Inflammatory macrophage treated with lipopolysaccharide for 1 hour (primary cell): ENCODE results near the gene SASH1.

Source experiments
- DNase-seq, 2 donors: peaks; one replicate each; pipeline ENCODE4 v3.0.0-alpha.2; 2020 to 2022

The SASH1 gene

DNA sequence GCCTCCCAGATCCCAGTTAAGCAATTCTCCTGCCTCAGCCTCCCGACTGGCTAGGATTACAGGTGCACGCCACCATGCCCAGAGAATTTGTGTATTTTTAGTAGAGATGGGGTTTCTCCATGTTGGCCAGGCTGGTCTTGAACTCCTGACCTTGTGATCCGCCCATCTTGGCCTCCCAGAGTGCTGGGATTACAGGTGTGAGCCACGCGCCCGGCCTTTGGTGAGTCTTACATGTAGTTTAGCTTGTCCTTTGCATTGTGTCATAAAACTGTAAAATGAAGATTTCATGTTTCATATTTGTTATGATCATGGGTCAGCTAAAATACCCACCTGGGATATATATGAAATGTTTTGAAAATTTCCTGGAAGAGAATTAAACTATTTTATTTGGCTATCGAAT lies 183.5 kb downstream of the SASH1 start:
- DNase-seq = no peak

DNA sequence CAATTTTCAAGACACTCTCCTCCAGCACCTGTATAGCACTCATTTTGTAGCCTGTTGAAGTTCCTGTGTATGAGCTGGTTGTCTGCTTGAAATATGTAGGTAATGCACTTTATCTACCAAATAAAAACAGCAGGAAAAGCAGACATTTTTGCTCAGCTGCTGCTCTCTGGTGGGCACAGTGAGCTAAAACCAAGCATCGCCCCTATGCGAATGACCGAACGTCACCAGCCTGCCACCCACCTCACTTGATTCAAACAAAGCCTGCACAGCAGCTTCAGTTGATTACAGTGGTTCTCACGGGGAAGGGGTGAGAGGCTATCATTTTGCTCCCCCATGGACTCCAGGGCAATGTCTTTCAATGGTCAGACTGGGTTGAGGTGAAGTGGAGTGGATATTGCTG lies 185.7 kb downstream of the SASH1 start:
- DNase-seq = no peak

DNA sequence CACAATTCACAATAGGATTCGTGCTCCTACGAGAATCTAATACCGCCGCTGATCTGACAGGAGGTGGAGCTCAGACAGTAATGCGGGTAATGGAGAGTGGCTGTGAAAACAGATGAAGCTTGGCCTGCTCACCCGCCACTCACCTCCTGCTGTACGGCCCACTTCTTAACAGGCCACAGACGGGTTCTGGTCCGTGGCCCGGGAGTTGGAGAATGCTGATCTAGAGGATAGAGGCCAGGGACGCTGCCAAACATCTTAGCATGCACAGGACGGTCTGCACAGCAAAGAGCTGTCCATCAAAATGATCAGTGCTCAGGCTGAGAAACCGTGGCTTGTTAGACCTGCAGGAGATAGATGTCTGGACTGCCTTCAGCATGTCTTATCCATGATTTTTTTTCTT lies 186.4 kb downstream of the SASH1 start:
- no peak for DNase-seq

DNA sequence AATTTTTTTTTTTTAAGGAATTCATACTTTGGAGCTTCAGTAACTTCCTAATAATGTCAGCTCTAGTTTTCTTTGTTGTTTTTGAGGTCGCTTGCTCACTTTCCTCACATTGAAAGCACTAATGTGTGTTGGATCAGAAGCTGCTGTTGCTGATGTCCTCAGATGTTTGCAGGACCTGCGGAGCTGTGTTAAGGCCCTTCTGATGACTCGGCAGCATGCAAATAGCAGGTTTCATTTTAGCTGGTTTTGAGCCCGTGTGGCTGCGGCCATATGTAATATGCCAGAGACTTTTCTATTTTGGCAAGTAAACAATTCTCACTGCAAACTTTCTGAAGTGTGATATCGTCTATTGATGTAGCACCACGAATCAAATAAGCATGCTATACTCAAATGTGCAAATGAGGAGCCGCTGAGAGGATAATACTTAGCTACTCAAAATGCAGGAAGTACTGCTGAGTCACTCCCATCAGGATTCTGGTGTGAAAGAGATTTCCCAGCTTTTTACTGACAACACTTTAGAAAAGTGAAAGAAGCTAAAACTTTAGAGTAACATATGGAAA lies 187.8 kb downstream of the SASH1 start:
- DNase-seq = peak; percentile 43 to 47

DNA sequence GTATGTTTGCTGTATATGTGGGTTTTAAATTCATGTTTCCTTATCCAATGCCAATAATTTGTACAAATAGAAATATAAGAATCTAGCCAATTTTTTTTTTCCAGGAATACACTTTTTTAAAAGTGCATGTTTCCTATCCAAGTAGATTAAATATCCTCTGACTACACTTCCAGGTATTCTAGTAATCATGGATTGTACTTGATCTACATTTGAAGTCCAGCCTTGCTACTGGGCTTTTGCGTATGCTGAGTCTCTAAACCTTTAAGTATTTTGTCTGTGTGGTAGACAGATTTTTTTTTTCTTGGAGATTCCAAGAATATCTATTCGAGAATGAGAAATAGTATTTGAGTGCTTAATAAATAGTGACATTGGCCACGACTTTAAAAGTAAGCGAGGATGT lies 188.3 kb downstream of the SASH1 start:
- DNase-seq = no peak

DNA sequence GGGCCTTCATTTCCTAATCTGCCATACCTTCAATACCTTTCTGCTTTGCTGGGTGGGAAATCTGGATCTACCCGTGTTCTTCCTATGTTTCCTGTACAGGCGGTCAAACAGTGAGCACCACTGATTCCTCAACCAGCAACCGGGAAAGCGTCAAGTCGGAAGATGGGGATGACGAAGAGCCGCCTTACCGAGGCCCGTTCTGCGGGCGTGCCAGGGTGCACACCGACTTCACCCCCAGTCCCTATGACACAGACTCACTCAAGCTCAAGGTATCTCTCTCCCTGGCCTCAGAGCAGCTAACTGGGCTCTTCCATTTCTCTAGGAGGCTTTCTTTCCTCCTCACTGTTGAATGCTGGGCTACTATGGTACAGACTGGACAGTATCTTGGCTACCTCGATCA lies 190.1 kb downstream of the SASH1 start:
- DNase-seq = no peak

DNA sequence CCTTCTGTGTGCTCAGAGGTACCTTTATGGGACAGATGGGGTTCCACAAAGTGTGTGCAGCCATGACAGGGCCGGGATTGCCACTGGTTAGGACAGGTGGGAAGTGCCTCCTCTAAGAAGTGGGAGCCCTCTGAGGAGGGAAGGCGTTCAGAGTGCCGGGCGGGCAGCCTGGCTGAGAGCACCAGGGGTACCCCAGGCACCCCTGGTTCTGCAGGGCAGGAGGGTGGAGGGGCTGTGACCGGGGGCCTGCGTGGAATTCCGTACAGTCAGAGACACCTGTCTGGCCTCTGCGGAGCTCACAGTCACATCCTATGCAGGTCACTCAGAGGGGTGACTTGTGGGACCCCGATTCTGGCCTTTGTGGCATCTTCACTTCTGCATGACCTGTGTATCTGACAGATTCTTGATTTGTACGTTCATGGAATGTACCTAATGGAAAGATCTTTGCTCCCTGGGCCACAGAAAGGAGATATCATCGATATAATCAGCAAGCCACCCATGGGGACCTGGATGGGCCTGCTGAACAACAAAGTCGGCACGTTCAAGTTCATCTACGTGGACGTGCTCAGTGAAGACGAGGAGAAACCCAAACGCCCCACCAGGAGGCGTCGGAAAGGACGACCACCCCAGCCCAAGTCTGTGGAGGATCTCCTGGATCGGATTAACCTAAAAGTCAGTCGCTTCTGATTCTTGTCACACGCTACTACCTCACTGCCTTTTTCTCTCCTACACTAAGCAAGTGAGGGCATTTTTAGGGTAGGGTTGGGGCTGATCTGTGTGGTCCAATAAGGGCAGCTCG lies 190.9 kb downstream of the SASH1 start:
- DNase-seq = no peak

DNA sequence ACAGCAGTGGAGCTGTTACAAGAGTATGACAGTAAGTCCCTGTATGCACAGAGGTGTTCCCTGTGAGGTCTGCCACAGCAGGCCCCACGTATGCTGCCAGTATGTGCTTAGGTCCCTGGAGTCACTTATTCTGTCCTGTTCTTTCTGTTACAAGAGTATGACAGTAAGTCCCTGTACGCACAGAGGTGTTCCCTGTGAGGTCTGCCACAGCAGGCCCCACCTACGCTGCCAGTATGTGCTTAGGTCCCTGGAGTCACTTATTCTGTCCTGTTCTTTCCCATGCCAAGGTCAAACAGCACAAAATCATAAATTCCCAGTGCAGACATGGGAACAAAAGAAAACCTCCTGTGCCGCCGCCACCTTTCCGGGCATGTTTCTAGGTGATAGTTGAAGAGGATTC lies 192.2 kb downstream of the SASH1 start:
- DNase-seq = no peak

DNA sequence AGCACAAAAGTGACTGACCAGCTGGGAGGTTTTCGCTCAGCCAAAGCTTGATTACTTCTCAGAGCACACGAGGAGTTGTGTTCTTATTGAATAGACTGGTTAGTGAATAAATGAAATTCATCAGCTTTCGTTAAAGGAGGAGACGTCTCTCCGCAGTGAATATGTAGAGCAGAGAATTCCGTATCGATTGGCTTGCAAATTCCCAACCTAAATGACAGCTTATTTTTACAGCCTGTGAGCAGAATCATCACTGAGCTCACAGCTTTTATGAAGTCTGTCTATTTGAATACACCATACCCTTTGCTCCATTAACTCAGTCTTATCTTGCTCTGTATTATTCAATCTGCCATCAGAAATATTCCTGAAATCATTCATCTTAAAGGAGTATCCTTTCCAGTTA lies 192.7 kb downstream of the SASH1 start:
- DNase-seq = no peak

DNA sequence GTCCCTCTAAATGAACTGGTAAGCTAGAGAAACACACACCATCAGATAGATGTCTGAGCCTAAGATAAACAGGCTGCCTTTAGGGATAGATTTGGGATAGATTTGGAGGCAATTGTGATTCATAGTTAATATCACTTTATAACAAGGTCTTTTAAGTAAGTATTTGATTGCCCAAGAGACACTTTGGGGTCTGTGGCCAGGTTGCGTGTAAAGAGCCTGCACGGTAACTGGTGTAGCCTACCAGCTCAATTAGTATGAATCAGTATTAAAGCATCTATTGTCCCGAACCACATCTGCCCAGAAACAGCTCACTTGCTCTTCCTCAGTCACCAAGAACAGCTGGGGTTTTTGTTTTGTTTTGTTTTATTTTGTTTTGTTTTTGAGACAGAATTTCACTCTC lies 193.3 kb downstream of the SASH1 start:
- DNase-seq = no peak

DNA sequence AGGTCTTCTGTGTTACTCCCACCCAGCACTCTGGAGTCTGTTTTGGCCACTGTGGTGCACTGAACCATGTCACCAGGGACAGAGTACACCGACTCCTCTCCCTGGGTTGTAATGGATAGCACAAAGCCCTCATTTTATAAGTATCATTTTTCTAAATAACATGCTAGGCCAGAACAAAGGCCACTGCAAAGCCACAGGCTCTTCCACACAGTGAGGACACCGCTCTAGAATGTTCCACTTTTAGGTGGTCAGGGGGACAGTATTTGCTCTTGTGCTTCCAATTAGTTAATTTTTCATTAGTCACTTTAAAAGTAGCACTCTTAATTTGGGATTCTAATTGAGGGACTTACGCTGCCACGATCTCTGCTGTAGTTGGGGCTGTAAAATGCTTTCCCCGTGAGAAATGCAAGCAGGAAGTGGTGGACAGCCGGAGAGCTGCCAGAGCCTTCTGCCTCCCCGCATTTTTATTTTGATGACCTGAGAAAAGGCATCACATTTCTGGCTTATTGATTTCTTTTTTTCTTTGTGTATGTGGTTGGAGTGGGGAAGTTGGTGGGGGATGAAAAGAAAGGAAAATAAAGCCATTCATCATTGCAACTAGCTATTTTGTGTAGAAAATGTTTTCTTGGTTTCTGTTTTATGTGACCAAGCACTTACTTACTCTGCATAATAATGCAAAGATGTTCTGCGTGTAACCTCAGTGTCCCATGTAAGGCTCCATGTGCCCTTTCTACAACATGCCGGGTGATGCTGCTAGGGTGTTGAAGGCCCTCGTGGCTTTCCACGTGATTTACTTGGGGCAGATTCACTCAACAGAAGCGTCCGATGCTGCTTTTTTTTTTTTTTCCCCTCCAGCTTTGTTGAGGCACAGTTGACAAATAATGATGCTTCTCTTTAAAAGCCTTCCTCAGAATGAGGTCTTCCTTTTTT lies 195.9 kb downstream of the SASH1 start:
- no peak for DNase-seq

DNA sequence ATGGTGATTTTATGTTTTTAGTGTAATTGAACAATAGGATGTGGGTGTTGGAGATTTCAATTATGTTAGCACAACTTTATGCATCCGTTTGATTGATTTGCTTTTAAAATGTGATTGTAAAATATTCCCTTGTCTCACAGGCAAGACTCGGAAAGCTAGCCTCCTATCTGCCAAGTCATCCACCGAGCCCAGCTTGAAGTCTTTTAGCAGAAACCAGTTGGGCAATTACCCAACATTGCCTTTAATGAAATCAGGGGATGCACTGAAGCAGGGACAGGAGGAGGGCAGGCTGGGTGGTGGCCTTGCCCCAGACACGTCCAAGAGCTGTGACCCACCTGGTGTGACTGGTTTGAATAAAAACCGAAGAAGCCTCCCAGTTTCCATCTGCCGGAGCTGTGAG lies 200.9 kb downstream of the SASH1 start:
- DNase-seq = no peak

DNA sequence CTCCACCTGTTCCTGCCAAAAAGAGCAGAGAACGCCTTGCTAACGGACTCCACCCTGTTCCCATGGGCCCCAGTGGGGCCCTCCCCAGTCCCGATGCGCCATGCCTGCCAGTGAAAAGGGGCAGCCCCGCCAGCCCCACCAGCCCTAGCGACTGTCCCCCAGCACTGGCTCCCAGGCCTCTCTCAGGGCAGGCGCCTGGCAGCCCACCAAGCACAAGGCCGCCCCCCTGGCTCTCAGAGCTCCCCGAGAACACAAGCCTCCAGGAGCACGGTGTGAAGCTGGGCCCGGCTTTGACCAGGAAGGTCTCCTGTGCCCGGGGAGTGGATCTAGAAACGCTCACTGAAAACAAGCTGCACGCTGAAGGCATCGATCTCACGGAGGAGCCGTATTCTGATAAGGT lies 201.8 kb downstream of the SASH1 start:
- no peak for DNase-seq

DNA sequence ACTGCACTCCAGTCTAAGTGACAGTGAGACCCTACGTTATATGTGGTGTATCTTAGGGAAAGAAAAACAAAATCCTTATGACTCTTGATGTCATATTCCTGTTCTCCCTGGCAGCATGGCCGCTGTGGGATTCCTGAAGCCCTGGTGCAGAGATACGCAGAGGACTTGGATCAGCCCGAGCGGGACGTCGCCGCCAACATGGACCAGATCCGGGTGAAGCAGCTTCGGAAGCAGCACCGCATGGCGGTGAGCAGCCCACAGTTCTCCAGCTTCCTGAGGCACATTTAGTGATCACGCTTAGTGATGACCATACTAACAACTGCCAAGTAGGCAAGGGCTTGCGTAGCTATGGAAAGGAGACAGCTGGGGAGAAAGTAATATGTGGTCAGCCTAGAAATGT lies 203.3 kb downstream of the SASH1 start:
- no peak for DNase-seq

DNA sequence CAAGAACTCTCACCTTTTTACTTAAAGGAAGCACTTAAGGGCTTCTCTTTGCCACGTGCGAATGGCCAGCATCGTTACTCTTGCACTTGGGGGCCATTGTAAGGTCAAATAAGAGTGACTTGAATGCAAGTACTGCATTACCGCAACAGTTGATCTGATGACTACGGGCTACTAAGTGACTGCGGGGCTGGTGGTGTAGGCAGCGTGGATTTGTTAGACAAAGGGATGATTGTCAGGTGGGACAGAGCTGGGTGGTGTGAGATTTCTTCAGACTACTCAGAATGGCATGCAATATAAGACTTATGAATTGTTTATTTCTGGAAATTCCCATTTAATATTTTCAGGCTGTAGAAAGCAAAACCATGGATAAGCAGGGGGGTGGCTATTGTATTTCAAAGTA lies 204.5 kb downstream of the SASH1 start:
- no peak for DNase-seq

DNA sequence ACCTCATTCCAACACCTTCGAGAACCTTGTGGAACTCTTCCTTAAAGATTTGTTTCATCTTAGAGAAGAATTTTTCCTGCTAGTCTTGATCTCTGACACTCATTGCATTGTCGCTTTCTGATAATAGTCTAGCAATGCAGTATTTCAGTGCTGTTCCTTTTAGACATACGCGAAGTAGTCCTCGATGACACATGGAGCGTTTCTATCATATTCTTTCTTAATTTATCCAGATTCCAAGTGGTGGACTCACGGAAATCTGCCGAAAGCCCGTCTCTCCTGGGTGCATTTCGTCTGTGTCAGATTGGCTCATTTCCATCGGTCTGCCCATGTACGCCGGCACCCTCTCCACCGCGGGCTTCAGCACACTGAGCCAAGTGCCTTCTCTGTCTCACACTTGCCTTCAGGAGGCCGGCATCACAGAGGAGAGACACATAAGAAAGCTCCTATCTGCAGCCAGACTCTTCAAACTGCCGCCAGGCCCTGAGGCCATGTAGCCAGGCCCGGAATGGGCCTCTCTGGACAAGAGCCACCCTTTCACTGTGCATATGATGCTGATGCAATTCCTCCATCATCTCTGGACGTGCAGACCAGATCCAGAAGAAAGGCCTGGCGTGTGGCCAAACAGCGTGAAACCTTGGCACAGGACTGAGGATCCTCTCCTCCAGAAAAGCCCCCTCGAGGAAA lies 205.6 kb downstream of the SASH1 start:
- DNase-seq = no peak

DNA sequence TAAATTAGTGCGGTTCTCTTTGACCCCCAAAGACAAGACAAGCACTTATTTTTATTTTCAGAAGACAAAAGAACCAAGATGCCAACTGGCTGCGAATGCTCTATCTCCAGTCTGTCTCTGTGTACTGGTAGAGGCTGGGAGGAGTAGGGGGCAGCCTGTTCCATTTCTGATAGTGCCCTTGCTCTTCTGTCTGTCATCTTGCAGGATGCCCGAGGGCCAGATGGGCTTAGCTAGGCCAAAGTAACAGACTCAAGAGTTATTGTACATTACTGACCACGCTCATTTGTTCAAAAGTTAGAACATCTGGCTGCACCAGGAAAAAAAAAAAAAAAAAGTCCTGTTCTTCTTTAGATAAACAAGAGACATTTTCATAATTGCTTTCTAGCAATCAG lies 206.1 kb downstream of the SASH1 start:
- no peak for DNase-seq

DNA sequence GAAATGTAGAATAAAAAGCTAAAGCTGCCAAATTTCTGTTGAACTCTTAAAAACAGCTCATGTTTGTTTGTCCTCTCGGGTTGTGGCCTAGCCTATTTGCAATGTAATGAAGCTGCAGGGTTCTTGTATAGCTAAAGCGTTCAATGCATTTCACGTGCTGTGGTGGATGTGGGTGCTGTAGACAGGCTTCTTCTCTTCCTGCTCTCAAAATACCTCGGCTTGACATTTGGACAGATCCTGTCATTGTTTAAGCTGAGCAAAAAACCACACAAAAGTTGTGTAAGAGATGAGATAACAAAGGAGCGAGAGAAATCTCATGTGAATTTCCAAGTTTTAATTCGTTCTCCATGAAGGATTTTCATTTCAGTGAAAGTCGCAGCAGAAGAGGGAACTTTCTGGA lies 207.9 kb downstream of the SASH1 start:
- DNase-seq = peak in 1 of 2 donors; percentile 15

DNA sequence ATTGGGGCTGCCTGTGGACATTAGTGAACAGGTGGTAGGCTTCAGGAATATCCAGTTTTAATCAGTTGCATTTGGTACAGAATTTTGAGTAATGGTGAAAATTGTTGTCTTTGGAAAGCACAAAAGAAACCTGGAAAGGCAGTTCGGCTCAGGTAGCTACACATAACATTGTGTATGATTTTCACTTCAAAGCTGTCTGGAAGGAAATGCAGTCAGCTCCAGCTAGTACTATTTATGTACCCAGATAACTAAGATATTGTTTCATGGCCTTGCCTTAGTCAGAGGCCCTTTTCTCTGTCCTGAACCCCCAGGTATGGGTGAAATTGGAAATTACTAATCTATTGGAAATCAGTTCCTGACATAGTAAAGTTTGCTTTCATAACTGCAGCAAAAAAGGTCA lies 208.6 kb downstream of the SASH1 start:
- no peak for DNase-seq

DNA sequence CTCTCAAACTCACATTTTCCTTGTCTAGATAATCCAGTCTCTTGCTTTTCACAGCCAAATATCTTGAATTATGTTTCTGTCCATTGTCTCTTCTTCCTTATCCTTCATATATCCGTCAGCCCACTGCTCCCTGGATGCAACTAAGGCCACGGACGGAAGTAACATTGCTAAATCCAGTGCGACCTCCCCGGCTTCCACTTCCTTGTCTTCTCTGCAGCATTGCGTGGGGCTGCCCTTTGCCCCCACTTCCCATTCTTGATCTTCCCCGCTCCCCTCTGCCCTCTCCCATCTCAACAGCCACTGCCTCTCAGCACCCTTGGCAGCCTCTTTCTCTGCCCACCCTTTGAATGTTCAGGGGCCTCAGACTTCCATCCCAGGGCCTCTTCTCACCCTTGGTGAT lies 213.8 kb downstream of the SASH1 start:
- peak; percentile 31 to 51 for DNase-seq

DNA sequence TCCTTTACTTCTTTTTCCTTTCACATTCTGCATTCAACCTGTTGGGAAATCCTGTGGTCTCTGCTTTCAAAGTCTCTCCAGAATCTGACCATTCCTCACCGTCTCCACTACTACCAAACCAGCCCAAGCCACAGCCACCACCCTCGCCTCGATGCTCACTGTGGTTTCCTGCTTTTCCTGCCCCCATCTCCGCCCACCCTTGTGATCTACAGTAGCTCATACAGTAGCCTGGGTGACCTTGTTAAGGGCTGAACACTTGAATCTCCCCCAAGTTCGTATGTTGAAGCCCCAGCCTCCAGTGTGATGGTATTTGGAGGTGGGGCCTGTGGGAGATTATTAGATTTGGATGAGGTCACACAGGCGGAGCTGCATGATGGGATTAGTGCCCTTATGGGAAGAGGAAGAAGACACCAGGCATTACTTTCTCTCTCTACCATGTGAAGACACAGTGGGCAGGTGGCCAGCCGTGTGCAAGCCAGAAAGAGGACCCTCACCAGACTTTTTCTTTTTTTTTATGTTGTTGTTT lies 215.2 kb downstream of the SASH1 start:
- DNase-seq = peak; percentile 60 to 66

DNA sequence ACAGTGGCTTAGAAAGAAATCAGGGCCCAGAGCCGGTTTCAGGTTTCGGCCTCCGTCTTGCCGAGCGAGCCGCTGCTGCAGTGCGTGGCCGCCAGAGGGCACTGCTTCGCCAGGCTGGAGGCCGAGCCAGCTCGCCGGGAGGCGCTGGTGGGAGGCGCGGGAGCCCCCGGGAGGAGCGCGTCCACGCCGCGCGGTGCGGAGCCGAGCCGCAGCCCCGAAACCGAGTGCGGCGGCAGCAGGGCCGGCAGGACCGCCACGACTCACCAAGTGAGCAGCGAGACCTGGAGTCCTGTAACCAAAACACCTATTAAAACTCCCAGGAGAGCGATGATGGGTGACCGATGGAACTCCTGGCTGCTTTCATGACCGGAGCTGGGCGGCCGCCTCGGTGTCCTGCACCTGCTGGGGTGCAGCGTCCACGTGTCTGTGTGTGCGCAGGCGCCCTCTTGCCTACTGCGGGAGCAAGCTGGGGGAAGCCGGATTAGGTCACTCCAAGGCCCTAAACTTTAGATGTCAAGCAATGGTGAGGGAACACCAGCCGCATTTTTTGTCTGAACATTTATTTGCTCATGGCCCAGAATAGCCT lies 217.3 kb downstream of the SASH1 start:
- peak; percentile 45 to 76 for DNase-seq

DNA sequence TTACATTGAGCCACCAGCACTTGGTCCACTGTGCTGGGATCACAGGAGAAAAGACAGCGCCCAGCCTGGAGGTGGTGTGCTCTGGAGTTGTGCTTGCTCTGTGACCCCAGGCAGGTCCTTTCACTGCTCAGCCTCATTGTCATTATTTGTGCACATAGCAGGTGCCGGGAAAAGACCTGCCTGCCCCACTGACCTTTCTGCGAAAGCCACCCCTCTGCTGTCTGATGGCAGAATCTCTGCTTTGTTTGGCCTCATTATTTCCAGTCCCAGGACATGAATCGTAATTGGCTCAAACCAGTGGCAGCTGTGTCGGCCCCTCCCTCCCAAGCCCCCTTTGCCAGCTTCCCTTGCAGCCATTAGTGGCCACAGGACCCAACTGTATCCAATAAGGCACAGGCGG lies 219.0 kb downstream of the SASH1 start:
- no peak for DNase-seq
